Activated naive CD4-positive, alpha-beta T cell treated with anti-CD3 and anti-CD28 coated beads, Interleukin-2, amount 50 U/mL, for 24 hours (primary cell): ENCODE results near the gene CRIM1.

ENCODE experiments used
- H3K27ac Mint-ChIP-seq: one replicate; pipeline ENCODE4 v1.8.0; 2021; ENCODE audit warnings: mild to moderate bottlenecking, mixed read lengths
- H3K27me3 Mint-ChIP-seq: one replicate; pipeline ENCODE4 v1.8.0; 2021; ENCODE audit warnings: mixed read lengths
- H3K36me3 Mint-ChIP-seq: one replicate; pipeline ENCODE4 v1.8.0; 2021; ENCODE audit warnings: mixed read lengths
- H3K4me1 Mint-ChIP-seq: one replicate; pipeline ENCODE4 v1.8.0; 2021; ENCODE audit warnings: mixed read lengths
- H3K4me3 Mint-ChIP-seq: one replicate; pipeline ENCODE4 v1.8.0; 2021; ENCODE audit warnings: mild to moderate bottlenecking, mixed read lengths
- H3K9me3 Mint-ChIP-seq: one replicate; pipeline ENCODE4 v1.8.0; 2021; ENCODE audit warnings: mixed read lengths

CRIM1 gene

DNA sequence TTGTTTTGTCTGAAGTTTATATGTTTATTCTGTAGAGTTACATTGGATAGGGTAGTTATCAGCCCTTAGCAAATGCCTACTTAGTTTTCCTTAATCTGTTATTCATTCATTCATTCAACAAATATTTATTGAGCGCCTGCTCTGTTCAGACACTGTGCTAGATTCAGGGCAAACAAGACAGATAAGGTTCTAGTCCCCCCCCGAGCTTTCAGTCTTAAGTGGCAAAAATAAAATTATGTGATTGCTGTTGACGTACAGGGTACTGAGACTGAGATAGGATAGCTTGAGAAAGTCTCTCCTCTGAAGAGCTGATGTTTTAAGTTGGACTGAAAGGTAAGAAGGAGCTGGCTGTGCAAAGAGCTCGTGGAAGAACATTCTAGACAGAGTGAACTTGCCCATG is 58.7 kb downstream of the CRIM1 start:
- no peaks in the 10 kb centered on the region for H3K36me3 Mint-ChIP-seq
- no peak overlapping the region for H3K4me3 Mint-ChIP-seq
- no peak overlapping the region for H3K27ac Mint-ChIP-seq
- no peaks in the 10 kb centered on the region for H3K9me3 Mint-ChIP-seq
- peaks cover 2% of the 10 kb centered on the region for H3K27me3 Mint-ChIP-seq
- no peaks in the 10 kb centered on the region for H3K4me1 Mint-ChIP-seq

DNA sequence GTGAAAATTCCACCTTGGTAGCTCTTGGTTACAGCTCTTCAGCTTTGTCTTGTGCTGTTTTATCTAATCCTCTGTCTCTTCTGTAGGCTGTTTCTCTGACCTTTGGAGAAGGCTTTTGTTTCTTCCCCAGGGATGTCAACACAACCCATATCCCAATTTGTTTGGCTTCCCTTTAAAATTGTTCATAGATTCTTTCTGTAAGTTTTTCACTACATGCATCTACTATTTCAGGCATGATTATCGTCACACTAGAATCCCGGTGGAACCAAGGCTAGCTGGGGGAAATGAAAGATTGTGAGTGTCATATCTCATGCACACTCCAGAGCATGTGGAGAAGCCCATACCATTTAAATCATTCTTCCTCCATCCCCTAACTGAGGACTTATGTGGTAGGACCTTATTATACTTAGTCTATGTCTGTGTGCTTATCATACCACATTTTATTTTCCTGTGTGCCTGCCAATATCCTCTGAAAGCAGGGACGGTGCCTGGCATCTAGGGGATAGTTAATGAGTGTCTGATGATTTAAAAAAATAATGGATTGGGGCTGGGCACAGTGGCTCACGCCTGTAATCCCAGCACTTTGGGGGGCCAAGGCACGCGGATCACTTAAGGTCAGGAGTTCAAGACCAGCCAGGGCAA is 59.9 kb downstream of the CRIM1 start:
- no peaks in the 10 kb centered on the region for H3K27me3 Mint-ChIP-seq
- H3K4me3 Mint-ChIP-seq = no peak overlapping the region
- no peaks in the 10 kb centered on the region for H3K9me3 Mint-ChIP-seq
- H3K27ac Mint-ChIP-seq = no peak overlapping the region
- no peaks in the 10 kb centered on the region for H3K36me3 Mint-ChIP-seq
- peaks cover 4% of the 10 kb centered on the region for H3K4me1 Mint-ChIP-seq

DNA sequence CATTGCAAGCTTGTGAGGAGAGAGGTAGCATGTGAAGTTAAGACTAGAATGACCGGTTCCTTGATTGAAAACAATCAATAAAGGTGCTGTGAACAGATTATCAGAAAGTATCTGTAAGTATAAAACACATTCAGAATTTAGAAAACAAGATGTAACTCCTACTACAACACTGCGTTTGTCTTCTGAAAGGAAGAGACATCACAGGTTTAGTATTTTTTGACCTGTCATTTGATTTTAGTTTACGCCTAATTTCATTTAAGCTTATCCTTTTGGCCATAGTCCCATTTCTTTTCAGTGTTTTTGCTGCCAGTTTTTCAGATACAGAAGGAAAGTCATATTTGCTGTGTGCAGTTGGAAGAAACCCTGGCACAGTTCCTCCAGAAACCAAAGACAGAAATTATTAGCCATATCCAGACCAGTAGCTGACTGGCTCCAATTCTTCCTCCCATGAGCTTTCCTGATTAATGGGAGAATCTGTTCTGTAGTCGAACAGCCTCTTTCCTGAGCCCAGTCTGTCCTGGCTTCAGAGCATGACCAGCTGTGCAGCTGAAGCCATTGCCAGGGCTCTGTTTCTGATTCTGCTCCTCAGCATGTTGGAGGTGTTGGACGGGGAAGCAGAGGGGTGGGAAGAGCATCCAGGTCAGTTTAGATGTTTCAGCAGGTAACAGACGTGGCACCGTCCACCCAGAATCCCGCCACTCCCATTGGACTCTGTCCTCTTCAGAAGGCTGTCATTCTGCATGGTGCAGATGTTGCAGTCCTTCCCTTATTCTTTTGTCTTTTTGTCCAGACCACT is 61.0 kb downstream of the CRIM1 start:
- peaks cover 4% of the 10 kb centered on the region for H3K4me1 Mint-ChIP-seq

DNA sequence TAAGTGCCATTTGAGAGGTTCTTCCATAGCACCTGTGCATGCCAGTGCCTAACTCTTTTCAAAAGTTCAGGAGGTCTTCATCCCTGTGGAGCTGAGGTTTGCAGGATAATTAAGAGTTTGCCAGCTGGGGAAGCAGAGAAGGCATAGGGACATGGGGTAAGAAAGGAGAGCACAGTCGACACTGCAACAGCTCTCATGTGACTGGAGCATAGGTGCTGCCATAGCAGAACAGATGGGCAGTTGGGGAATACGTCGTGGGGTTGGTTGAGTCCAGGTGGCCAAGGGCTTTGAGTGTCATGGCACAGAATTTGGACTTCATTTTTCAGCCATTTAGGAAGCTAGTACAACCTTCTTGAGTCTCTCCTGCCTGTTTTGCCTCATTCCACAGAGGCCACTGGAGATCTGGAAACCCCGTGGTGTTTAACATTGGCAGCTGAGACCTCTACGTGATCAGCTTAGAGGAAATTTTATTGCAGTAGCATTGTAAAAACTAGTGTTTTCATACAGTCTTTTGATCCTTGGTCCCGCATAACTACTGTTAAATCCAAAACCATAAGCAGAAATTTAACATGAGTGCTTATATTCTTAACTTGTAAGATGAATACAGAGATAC is 65.1 kb downstream of the CRIM1 start:
- Mint-ChIP-seq H3K27me3 (no peaks in the 10 kb centered on the region), H3K4me1 (peaks cover 4% of the 10 kb centered on the region), H3K9me3 (no peaks in the 10 kb centered on the region), H3K4me3 (no peak overlapping the region), H3K36me3 (no peaks in the 10 kb centered on the region), H3K27ac (no peak overlapping the region)

More for the DNA sequence above, 61.0 kb downstream of the CRIM1 start:
- Mint-ChIP-seq H3K9me3 (no peaks in the 10 kb centered on the region), H3K36me3 (no peaks in the 10 kb centered on the region), H3K27ac (no peak overlapping the region), H3K4me3 (no peak overlapping the region), H3K27me3 (no peaks in the 10 kb centered on the region)

DNA sequence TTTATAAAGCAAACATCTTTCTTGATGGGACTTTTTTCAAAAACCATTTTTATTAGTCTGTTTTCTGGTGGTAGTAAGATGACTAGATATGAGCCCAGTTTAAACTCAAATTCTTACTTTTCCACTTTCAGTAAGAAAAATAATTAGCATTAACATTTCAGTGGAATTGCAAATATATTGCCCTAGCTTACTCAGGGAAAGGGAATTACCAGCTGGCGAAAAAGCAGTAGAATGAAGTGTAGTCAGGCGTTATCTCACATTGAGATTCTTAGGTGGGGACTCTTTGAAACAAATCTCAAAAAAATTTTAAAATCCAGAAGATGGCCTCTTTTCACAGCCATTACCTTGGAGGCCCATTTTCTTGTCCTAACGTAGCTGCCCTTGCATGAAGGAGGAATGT is 65.8 kb downstream of the CRIM1 start:
- no peak overlapping the region for H3K4me3 Mint-ChIP-seq
- H3K27me3 Mint-ChIP-seq = no peaks in the 10 kb centered on the region
- H3K4me1 Mint-ChIP-seq = peaks cover 4% of the 10 kb centered on the region
- no peaks in the 10 kb centered on the region for H3K36me3 Mint-ChIP-seq
- no peak overlapping the region for H3K27ac Mint-ChIP-seq
- no peaks in the 10 kb centered on the region for H3K9me3 Mint-ChIP-seq

DNA sequence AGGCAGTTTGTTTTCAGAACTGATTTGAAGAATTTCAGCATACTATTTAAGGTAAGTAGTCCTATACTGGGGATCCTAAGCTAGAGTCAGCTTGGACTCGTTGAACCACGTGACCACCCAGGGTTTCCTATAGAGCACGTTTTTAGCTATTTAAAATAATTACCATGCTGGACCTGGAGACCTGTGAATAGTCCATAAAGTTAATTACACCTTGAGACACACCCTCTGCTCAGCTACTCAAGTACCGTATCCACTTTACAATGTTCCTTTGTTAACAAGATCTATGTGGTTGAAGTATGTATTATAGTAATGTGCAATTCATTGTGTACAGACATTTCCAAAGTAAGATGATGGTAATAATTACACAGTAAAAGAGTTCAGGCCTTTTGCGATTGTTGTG is 67.6 kb downstream of the CRIM1 start:
- Mint-ChIP-seq H3K36me3 (no peaks in the 10 kb centered on the region), H3K27ac (no peak overlapping the region), H3K4me3 (no peak overlapping the region)

DNA sequence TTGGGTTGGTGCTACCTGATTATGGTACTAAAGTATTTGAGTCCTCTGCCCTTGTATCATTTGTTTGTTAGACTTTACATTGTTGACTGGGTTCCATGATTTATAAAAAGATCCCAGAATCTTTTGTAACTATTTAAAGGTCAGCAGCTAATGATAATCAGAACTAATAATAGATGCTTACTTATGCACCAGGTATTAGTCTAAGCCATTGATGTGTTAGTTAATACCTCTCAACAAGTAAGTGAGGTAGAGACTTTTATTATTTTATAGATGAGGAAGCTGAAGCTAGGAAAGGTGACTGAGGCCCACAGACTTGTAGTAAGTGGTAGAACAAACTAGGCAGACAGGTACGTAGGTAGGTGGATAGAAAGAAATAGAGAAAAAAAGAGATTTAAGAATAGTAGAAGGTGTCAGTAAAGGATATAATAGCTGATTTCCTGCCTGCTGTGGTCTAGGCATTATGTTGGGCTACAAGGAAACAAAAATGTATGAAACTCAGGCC is 68.1 kb downstream of the CRIM1 start:
- Mint-ChIP-seq H3K4me1 (peaks cover 4% of the 10 kb centered on the region), H3K9me3 (no peaks in the 10 kb centered on the region), H3K27me3 (no peaks in the 10 kb centered on the region), H3K27ac (no peak overlapping the region), H3K36me3 (no peaks in the 10 kb centered on the region), H3K4me3 (no peak overlapping the region)

More for the DNA sequence above, 67.6 kb downstream of the CRIM1 start:
- no peaks in the 10 kb centered on the region for H3K9me3 Mint-ChIP-seq
- peaks cover 4% of the 10 kb centered on the region for H3K4me1 Mint-ChIP-seq
- no peaks in the 10 kb centered on the region for H3K27me3 Mint-ChIP-seq

DNA sequence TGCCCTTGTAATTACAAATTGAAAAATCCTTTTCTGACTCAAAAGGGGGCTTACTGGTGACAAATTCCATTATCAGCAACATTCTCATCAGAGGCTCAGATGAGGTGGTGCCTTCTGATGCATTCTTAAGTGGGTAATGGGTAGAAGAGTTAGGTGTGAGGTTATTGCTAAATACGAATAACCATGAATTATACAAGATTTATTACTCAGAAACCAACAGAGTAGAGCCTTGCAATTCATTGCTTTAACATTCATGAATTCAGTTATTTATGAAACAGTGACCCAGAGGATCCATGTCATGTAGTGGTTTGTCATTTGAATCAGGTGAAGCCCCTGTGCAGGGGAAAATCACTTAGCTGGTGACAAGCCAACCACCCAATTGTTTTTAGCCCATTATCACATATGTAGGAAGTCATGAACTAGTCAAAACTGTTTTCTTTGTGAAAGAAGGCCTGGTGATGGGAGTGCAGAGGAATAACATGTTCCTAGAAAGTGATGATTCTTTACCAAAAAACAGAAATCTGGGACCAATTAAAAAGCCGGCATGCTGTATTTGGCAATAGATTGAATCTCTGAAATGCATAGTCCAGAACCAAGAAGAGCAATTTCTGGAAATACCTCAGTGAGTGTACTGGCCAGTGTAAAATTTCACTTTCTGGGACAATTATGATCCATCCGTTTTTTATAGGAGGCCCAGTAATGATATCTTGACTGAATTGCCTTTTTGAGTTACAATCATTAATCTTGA is 70.2 kb downstream of the CRIM1 start:
- Mint-ChIP-seq H3K27me3 (peaks cover 2% of the 10 kb centered on the region), H3K36me3 (no peaks in the 10 kb centered on the region), H3K4me3 (no peak overlapping the region), H3K9me3 (no peaks in the 10 kb centered on the region), H3K4me1 (no peaks in the 10 kb centered on the region), H3K27ac (no peak overlapping the region)

DNA sequence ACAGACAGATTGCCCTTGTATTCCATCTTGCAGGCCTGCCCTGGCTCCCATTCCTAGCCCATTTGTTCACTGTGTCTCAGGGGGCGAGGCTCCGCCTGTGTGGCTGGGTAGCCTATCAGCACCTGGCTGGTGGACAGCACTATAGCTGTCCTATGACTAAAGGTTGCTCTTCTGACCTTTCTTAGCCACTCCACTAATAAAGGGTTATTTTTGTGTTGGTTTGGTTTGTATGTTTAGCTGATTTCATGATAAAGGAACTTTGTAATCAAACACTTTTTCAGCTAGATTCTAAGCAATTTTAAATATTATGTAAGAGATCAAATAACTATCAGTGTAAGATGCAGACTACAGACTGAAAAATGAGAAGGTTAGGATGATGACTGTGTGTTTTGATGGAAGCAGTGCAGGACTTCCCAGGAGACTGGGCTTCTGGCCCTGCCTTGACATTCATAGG is 72.2 kb downstream of the CRIM1 start:
- Mint-ChIP-seq H3K4me3 (no peak overlapping the region), H3K9me3 (no peaks in the 10 kb centered on the region), H3K27ac (no peak overlapping the region), H3K27me3 (peaks cover 2% of the 10 kb centered on the region), H3K4me1 (no peaks in the 10 kb centered on the region), H3K36me3 (no peaks in the 10 kb centered on the region)

DNA sequence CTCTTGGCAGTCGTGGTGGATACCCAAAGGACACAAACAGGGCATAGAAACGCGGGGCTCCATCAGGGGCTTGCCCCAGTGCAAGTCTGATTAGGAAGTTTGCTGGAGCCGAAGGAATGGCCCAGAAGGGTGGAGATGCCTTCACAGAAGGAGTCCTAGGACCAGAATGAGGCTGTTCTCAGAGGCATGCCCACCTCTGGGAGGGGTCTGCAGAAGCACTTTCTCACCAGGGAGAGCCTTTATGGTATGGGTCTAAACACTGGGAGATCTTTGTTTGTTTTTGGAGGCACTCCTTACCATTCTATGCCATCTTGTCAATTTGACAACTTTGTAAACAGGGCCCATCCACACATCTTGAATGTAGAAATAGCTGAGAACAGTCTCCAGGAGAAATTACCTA is 75.0 kb downstream of the CRIM1 start:
- Mint-ChIP-seq H3K4me1 (no peaks in the 10 kb centered on the region), H3K36me3 (no peaks in the 10 kb centered on the region), H3K9me3 (no peaks in the 10 kb centered on the region), H3K4me3 (no peak overlapping the region), H3K27ac (no peak overlapping the region), H3K27me3 (peaks cover 2% of the 10 kb centered on the region)

DNA sequence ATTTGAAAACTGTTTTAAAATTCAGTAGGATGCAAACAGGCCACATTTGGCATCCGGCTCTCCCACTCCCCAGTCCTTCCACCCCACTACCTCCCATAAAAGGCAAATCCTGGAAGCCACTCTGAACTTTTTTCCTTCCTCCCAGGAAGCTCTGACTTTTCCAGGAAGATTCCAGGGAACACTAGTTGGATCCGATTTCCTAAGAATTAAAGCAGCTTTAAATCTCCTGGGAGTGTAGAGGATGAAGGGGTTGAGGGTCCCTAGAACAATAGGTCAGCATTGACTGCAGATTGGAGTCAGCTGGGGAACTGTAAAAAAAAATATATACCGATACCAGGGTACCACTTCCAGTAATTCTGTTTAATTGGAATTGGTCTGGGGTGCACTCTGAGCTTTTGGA is 76.9 kb downstream of the CRIM1 start:
- peaks cover 5% of the 10 kb centered on the region for H3K27me3 Mint-ChIP-seq
- no peak overlapping the region for H3K4me3 Mint-ChIP-seq
- no peaks in the 10 kb centered on the region for H3K36me3 Mint-ChIP-seq
- H3K27ac Mint-ChIP-seq = no peak overlapping the region
- H3K4me1 Mint-ChIP-seq = no peaks in the 10 kb centered on the region
- no peaks in the 10 kb centered on the region for H3K9me3 Mint-ChIP-seq

DNA sequence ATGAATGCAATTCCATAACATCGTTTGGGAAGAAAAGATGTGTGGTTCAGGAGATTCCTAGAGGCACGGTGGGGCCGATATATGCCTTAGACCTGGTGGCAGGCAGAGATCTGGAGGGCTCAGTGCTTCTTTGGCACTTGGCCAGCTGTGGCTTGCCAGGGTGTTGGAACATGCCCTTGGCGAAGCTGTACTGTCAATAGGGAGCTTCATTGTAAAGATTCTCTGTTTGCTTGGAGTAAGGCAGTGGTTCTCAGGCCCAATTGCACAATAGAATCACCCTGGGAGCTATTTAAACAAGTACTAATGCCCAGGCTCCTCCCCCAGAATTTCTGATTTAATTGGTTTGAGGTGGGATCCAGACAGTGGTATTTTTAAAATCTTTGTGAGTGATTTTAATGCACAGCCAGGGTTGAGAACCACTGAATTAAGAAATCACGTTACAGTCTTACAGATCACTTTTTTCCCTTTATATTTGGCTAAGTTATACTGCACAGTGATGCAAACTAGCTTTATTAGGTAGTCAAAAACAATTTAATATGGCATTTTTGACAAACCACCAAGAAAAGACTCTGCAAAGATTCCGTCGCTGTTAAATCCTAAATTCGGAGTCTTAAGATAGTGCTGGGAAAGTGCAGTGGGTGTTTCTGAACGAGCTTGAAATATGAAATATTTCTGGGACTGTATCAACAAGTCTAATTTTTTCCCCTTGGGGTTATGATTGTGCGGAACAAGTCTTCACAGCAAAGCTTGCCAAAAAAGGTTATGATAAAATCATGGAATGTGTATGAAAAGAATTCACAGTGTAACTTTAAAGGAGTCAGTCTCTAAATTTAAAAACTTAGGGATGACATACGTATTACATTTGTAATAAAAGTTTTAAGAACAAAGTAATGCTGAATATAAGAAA is 78.0 kb downstream of the CRIM1 start:
- Mint-ChIP-seq H3K9me3 (no peaks in the 10 kb centered on the region), H3K4me3 (no peak overlapping the region), H3K27me3 (peaks cover 5% of the 10 kb centered on the region)

DNA sequence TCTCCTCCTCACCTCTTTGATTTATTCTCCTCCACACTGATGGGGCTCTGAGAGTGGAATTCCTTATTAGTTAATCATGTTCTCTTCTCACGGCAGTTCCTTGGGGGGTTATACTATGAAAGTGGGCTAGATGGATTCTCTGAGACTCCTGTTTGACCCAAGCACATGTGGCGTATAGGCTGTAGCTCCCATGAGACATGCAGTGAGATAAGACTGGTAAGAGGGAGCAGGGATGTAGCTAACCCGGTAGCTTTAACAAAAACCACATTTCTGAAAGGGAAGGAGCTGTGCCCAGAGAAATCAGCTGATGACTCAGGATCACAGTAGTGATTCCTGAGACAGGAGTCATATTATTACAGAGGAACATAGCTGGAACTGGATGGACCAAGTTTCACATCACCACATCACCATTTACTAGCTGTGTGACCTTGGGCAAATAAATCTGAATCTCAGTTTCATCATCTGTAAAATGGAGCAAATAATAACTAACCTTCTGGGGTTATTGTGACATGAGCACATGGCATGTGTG is 82.9 kb downstream of the CRIM1 start:
- peaks cover 2% of the 10 kb centered on the region for H3K36me3 Mint-ChIP-seq
- H3K27me3 Mint-ChIP-seq = peaks cover 12% of the 10 kb centered on the region
- no peaks in the 10 kb centered on the region for H3K9me3 Mint-ChIP-seq
- H3K4me3 Mint-ChIP-seq = no peak overlapping the region
- H3K4me1 Mint-ChIP-seq = peaks cover 10% of the 10 kb centered on the region
- no peak overlapping the region for H3K27ac Mint-ChIP-seq

More for the DNA sequence above, 78.0 kb downstream of the CRIM1 start:
- Mint-ChIP-seq H3K27ac (no peak overlapping the region), H3K4me1 (no peaks in the 10 kb centered on the region), H3K36me3 (no peaks in the 10 kb centered on the region)

DNA sequence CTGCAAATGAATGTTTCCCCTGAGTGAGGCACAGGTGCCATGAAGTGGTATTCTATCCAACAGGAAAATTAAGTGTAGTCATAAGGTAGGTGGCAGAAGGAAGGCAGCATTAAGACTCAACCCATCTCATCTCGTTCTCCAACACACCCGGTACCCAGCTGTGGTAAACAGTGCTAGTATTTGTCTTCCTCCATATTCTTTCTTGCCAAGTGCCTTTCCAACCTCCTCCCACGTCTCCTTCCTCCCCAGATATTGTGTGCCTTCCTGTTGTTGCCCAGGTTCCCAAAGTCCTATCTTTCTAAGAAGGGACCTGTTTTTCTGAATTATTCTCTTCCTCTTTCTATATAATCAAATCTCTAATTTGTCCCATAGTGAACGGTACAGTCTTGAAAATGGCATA is 83.5 kb downstream of the CRIM1 start:
- H3K9me3 Mint-ChIP-seq = no peaks in the 10 kb centered on the region
- H3K4me3 Mint-ChIP-seq = no peak overlapping the region
- H3K27me3 Mint-ChIP-seq = peaks cover 12% of the 10 kb centered on the region
- H3K36me3 Mint-ChIP-seq = peaks cover 2% of the 10 kb centered on the region
- H3K4me1 Mint-ChIP-seq = peaks cover 10% of the 10 kb centered on the region
- H3K27ac Mint-ChIP-seq = no peak overlapping the region
